UCSD-AML1 (cell line): Measurements from ENCODE around the gene NAA38.

Source experiments
- DNase-seq: peaks from one replicate; lab custom pipeline; 2025; ENCODE audit not compliant: unreplicated experiment; lab: John Stamatoyannopoulos, UW

NAA38 gene, protein sequence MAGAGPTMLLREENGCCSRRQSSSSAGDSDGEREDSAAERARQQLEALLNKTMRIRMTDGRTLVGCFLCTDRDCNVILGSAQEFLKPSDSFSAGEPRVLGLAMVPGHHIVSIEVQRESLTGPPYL

DNA sequence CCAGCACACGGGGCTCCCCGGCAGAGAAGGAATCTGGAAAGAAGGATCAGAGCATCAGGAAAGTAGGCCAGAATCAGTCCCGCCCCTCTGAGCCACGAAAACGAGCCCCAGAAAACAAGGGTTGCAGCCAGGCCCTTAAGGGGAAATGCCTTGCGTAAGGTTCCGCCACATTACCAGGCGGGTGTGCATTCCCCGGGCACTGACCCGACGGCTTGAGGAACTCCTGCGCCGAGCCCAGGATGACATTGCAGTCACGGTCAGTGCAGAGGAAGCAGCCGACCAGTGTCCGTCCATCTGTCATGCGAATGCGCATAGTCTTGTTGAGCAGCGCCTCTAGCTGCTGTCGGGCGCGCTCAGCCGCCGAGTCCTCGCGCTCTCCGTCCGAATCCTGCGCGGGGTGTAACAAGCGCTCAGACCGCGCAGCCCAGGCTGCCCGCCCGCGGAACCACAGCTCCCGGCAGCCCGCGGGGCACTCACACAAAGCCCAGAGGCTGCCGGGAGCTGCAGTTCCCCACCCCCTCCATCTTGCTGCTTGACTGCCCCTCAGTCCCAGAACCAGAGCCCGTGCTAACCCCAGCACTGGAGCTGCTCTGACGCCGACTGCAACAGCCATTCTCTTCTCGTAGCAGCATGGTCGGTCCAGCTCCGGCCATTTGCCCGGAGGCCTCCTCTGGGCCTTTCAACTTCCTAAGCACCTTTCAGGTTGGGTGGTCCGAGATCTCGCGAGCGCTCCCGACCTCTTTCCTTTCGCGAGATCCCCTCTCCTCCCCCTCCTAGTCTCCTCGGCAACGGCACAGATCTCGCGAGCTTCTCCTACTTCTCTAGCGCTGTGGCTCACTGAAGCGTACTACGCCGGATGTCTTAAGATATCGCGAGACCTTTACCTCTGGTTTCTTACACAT lies at the start of gene NAA38:
NAA38 (minus strand) TSS at position 749 of the 902 bp plus-strand sequence; CDS start at position 653, 96 bp downstream.
- DNase-seq, result peak; percentile 96

DNA sequence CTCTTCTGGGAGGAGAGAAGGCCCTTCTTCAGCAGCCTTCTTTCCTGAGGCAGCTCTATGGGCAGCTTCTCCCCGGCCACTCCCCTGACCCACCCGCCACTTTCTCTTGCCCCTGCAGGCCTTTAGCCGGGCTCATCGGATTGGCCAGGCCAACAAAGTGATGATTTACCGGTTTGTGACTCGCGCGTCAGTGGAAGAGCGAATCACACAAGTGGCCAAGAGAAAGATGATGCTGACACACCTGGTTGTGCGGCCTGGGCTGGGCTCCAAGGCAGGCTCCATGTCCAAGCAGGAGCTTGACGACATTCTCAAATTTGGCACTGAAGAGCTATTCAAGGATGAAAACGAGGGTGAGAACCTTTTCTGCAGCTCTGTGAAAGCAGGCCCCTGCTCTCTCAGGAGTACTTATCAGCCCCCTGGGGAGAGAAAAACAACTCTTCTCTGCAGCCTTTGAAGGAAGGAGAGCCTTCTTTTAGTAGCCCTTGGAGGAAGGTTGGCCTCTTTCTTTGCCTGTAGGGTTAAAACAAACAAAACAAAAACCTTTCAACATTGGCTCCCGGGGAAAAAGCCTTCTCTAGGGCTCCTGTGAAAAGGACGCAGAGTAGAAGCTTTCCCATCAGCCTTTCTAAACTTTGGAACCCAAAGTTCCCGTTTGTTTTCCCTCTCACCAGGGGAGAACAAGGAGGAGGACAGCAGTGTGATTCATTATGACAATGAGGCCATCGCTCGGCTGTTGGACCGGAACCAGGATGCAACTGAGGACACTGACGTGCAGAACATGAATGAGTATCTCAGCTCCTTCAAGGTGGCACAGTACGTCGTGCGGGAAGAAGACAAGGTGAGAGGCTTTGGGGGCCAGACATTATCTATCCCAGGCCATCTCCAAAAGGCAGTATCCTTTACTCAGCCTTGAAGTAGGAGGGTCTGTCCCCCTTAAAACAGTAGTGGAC lies 46.1 kb upstream of the NAA38 start:
- no peak for DNase-seq

DNA sequence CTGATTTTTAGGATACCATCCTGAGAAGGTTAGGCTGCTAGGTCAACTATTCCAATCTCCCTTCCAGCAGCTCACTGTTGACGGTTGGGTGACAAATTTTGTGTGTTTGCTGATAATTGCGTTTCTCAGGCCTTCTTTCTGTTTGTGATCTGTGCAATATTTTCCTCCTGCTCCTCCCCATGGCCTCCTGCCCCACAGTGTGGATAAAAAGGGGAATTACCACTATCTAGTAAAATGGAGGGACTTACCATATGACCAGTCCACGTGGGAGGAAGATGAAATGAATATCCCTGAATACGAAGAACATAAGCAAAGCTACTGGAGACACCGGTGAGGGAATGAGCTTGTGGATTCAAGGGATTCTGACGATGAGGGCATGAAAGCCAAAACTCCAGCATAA lies 40.4 kb upstream of the NAA38 start:
- DNase-seq, result no peak

DNA sequence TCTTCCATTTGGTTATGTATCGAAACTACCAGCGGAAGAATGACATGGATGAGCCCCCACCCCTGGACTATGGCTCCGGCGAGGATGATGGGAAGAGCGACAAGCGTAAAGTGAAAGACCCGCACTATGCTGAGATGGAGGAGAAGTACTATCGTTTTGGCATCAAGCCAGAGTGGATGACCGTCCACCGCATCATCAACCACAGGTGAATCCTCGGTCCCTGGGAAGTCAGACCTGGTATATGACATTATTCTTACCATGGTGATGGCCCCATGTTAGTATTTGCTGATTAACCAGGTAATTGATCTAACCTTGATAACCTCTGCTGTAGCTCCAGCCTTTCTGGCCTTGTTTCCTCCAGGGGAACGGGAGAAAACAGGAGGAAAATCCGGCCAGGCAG lies 39.7 kb upstream of the NAA38 start:
- DNase-seq, result no peak

DNA sequence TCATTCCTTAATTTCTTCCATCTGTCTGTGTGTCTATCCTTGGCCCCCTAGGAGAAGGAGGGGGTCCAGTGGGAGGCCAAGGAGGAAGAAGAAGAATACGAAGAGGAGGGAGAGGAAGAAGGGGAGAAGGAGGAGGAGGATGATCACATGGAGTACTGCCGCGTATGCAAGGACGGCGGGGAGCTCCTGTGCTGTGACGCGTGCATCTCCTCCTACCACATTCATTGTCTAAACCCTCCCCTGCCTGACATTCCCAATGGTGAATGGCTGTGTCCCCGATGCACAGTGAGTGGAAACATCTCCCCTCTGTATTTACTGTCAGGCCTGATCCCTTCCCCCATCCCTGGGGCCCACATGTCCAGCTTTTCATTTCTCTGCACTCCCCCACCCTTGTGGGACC lies 37.5 kb upstream of the NAA38 start:
- DNase-seq, result no peak

DNA sequence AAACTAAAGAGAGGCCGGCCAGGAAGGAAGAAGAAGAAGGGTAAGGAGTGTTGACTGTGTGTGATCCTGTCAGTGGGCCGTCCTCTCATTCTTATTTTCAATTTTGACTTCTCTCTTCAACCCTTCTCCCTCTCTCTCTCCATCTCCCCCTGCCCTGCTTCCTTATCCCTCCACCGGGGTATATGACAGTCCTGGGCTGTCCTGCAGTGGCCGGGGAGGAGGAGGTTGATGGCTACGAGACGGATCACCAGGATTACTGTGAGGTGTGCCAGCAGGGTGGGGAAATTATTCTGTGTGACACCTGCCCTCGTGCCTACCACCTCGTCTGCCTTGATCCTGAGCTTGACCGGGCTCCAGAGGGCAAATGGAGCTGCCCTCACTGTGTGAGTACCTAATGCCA lies 36.9 kb upstream of the NAA38 start:
- DNase-seq, result no peak

DNA sequence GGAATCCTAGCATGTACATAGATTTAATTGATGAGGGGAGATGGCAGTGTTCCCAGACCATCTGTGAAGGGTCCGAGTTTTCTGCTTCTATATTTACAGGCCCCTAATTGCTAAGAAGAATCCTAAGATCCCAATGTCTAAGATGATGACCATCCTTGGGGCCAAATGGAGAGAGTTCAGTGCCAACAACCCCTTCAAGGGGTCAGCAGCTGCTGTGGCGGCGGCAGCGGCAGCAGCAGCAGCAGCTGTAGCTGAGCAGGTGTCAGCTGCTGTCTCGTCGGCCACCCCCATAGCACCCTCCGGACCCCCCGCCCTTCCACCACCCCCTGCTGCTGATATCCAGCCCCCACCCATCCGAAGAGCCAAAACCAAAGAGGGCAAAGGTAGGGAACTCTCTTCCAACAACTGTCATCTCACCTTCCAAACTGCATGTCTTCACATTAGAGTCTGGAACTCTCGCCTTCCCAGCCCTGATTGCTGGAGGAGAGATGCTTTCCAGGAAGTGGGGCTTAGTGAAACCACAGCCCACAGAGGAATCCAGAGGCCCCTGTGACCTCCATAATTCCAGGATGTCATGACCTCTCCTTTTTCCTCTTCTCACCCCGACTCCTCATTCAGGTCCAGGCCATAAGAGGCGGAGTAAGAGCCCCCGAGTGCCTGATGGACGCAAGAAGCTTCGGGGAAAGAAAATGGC lies 36.0 kb upstream of the NAA38 start:
- DNase-seq, result no peak

DNA sequence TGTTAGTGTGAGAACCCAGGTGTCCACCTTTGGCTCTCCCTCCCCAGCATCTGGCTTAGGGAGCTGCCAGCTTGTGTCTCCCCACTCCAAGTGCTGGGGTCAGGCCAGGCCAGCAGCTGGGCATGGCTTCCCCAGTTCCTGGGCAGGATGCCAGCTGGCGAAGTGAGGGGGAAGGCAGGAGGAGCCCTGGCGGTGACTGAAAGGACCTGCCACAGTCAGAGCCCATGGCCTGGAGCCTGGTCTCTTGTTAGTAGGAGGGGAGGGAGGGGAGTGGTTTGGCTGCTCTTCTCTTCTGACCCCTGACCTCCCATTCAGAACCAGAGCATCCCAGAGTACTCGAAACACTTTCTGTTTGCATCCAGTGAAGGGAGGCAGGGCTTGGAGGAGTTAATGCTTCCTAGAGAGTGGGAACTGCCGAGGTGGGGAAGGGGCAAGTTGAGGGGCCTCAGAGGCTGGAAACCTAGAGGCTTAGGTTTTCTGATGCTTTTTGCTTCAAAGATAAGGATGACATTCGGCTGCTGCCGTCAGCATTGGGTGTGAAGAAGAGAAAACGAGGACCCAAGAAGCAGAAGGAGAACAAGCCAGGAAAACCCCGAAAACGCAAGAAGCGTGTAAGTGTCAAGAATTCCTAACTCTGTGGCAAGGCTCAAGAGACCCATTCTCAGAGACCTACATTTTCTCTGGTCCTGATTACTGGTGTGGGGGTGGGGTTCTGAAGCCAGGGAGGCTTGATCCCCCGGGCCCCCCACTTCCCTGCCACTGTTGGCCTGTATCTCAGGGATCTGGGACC lies 32.0 kb upstream of the NAA38 start:
- peak; percentile 78 for DNase-seq

DNA sequence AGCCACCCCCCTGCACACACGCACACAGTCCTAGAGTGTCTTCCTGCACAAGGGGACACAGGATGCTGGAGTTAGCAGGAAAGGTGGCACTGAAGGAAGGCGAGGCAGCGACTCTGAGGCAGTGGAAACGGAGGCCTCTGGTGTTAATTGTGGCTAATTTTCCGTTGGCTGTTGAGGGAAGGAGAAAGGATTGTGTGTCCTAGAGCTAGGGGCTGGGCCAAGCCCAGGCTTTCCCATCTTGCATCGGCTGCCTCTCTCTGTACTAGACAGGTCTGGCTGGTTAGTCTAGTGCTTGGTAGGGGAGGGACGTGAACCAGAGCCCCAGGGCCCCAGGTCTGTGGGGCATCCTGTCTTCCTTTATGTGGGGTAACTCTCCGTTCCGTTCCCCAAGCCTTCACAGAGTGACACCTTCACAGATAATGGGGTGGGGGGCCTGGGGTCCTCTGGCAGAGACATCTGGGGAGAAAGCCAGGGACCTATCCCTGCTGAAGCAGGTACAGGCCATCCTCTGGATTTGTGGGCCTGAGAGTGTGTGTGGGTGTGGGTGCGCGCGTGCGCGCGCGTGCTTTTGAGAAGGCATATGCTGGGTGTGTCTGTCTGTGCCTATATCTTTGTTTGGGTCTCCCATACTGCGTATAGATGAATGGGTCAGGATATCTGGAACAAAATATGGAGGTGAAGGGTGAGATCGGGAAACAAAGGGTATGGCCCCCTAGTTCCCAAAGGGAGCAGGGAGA lies 31.0 kb upstream of the NAA38 start, which contains the start of gene CHD3:
CHD3 (plus strand) TSS at position 606 of the 737 bp plus-strand sequence. CDS start 212 bp downstream, outside the sequence.
- no peak for DNase-seq

DNA sequence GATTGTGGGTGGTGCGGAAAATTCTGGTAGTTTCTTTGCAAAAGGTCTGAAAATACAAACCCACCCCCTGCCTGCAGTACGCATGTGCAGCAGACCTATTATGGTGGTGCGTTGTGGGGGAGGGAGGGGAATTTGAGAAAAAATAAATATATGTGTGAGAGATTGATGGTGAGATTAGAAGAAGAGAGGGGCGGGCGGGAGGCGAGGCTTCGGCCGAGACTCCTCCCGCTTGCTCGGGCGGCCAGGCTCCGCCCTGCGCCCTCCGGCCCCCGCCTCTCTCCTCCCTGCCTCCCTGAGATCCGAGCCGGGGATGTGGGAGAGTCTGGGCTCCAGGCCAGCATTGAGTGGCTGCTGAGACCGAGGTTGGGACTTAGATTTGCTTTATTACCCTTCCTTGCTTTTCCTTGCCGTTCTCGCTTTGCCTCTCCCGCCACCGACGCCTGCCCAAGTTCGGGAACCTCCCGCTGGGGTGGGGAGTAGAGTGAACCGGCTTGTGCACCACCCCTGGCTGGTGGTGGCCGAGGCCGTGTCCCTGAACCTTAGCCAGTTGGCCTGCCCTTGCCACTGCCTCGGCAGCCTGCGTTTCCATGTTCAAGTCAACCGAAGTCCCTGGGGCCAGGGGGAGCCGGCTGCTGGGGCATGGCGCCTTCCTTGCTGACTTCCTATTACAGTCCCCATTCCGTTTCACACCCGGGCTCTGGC lies 30.3 kb upstream of the NAA38 start:
- DNase-seq, result peak; percentile 92

DNA sequence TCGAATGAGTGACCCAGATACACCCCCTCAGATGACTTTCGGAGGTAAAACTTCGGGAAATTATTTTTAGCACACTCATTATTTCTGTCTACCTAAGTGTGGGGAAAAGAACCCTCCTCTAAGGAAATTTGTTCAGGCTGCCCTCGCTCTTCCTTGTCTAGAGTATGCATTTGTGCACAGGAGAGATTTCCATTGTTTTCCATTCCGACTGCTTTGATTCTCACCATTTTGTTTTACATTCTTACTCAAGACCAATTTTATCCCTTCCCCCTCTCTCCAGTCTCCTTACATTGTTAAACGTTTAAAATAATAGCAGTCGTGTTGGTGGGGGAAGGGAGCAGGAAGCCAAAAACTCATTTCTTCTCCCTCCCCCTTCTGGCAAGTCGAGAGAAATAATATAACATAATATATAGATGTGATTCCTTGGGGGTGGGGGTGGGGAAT lies 29.7 kb upstream of the NAA38 start:
- no peak for DNase-seq

DNA sequence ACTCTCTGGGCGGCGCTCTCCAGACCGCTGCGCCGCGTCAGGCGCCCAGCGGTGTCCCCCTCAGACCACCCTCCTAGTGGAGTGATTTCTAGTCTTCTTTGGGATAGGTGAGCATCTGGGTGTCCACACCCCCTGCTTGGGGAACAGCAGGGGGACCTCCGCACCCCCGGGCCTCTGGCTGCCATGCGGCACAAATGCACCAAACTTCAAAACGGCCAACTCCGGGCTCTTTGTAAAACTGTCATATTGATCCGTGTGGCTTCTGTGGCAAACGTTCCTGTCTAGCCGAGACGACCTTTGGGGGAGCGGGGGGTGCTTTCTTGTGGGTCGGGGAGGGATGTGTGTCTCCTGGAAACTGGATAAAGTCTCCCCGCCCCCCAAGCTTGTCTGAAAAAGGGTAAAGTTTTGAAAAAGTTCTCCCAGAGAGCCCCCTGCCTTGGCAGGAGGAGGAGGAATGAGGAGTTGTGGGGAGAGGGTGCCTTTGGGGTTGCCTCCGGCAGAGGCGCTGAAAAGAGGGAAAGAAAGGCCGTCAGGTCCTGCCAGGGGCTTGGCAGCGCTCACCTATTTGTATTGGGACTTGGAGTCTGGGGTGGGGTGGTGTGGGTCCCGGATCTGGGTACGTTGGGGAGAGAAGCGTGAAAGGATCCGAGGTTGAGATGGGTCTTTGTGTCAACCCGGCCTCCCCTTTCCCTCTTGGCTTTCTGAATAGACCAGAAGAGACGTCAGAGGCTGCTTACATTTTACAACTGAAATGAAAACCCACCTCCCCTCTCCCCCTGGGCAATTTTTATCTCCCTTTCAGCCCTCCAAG lies 29.1 kb upstream of the NAA38 start:
- peak; percentile 72 for DNase-seq

DNA sequence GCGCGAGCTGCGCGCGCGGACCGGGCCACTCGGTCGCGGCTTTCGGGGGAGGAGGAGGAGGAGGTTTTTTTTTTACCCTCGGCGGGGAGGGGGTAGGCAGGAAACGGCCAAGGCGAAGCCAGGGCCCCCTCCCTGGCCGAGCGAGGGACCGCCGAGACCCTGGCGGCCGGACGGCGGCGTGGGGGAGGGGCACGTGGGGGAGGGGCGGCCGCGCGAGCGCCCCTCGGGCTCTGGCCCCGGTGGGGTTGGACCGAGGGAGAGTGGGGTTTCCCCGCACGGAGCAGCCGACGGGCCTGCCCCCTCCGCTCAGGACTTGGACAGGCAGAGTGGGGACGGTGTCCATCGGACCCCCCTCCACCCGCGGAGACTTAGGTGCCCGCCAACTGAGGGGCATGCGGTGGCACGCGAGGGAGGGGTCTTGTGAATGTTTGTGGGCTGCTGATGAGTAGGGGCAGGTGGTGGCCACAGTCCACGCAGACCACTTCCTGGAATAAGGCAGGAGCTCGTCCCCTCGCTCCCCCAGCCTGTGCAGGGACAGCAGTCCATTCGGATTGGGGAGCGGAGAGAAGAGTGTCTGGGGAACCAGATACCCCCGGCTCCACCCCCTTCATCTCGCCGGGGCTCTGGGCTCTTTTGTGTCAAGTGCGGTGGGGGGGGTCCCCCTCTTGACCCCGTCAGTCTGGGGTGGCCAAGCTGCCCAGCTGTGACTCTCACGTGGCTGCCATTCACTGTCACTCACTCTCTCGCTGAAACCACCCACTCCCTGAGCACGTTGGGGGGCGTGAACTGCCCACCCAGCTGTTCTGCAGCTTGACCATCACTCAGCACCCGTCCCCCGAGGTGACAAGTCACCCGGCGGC lies 28.2 kb upstream of the NAA38 start:
- peak; percentile 72 for DNase-seq

DNA sequence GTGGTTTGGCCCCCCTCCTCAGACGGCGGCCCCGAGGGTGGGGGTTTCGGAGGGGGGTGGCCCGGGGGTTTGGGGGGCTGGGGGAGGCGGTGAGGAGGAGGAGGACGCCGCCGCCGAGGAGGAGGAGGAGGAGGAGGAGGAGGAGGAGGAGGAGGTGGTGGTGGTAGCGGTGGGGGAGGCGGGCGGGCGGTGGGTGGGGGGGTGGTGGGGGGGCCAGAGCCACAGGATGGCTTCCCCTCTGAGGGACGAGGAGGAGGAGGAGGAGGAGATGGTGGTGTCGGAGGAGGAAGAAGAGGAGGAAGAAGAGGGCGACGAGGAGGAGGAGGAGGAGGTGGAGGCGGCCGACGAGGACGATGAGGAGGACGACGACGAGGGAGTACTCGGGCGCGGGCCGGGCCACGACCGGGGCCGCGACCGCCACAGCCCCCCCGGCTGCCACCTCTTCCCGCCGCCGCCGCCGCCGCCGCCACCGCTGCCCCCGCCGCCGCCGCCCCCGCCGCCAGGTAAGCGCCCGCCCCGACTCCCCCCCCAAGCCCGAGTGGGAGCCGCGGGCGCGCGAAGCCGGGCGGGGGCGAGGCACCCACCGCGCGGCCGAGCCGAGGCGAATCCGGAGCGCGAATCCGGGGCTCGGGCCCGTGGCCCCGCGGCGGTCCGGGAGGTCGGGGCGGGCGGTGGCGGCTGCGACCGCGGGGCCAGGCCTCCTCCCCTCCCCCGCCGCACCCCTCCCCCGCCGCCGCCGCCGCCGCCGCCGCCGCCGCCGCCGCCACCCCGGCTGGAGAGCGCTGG lies 27.4 kb upstream of the NAA38 start:
- DNase-seq, result no peak

DNA sequence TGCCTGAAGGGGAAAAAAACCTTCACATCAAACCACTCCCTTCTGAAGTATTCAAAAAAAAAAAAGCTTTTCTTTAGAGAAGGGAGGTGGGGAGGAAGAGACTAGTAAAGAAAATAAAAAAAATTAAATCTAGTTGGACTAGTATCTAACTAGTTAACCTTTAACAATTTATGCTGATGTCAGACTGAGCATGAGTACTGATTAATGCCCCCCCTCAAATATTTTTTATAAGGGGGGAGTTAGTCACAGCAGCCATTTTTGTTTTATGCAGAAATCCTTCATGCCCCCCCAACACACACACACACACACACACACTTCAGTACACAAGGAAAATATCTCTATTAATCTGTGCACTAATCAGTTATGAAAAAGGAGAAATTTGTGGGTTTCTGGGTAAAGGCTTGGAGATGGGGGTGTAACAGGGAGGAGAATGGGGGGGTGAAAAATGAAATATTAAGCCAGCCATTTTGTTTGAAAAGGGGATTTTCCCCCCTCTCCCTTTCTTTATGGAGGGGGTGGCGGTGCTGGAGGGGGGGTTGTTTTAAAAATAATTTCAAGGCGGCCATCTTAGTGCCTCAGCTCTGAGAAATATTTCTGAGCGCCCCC lies 26.5 kb upstream of the NAA38 start:
- no peak for DNase-seq

DNA sequence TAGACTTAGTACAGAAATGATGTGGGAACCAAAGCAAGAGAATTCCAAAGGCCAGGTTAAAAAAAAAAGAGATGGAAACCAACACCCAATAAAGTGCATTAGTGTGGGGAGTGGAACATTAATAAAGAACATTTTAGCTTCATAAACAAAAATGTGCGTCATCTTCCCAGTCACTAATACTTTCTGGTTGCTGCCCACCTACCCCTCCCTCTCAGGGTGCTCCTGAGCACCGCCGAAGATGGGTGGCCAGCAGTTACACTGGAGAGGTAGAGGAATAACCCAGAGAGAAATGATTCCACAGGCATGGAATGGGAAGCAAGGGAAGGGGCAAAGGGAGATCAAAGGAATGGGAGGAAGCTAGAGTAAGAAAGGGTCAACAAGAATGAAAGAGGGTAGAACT lies 25.3 kb upstream of the NAA38 start:
- DNase-seq, result no peak
